ENCODE measurements around the gene CHST11.

Gene CHST11

GRCh38 chr12:104669851-104670337 is 213.1 kb downstream of the CHST11 start:
- DNase-seq (ENCODE audit: low read depth in 1 of 2, low spot score in 1 of 2) = no peak

DNA sequence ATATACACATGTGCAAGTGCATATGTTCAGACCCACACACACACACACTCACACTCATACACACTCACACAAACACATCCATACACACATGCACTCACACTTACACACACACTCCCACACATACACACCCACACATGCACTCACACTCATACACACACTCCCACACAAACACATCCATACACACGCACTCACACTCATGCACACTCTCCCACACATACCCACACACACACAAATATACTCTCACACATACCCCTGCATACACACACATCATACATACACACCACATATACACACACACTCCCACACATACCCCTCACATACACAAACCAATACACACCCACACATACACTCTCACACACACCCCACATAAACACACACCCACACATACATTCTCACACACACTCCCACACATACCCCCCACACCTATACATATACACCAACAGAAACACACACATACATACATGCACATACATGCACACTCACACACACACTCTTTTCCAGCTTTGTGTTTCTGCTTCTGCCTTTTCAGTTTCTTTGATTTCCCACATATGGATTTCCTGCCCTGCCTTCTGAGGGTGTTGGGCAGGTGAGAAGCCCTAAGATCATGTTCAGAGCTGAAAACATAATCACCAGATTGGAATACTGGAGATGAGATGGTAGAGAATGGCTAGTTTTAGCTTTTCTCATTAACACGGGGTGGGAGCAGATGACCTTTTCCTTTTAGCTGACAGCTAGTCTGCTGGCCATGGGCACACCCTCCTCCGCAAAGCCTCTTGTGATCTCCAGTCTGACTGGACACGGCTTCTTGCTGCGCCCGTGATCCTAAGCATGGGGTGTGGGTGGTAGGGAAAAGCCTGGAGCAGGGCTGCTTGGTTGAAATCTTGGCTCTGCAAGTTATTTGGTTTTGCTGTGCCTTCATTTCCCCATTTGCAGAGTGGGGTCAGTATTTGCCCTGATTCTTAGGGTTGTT is 214.0 kb downstream of the CHST11 start:
- no peak for DNase-seq (ENCODE audit: low read depth in 1 of 2, low spot score in 1 of 2)

DNA sequence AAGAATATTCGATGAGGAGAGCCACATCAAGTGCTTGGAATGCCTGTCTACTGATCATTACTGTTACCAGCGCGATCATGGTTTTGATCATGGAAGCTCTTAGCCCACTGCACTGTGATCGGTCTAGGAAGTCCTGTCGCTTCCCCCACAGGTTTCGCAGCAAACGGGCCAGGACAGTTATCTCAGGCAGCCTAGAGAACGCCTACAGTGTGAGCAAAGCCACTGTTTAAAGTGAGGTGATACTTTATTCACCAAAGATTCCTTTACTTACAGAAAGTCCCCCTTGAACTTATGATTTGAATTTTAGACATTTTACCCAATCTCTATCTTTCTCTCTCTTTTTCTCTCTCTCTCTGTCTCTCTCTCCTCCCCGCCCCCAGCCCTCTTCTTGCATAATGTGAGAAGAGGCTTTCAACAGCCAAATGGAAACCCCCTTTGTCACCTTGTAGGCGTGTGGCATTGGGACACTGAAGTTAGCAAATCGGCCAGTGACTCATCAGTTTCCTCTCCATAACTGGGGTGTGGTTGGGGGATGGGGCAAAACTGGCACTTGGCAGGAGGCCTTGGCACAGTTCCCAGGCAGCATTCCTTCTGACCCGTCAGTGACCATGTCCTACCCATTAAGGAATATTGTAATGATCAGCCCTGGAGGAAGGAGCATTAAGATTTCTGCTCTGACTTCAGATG is 214.8 kb downstream of the CHST11 start:
- DNase-seq (ENCODE audit: low read depth in 1 of 2, low spot score in 1 of 2) = peak; percentile 23 to 78

GRCh38 chr12:104672096-104672445 is 215.3 kb downstream of the CHST11 start:
- no peak for DNase-seq (ENCODE audit: low read depth in 1 of 2, low spot score in 1 of 2)

- DNase-seq (ENCODE audit: low read depth in 1 of 2, low spot score in 1 of 2) = no peak
Measured at GRCh38 chr12:104672501-104673265, 215.9 kb downstream of the CHST11 start.

GRCh38 chr12:104673294-104673693 is 216.5 kb downstream of the CHST11 start:
- no peak for DNase-seq (ENCODE audit: low read depth in 1 of 2, low spot score in 1 of 2)

GRCh38 chr12:104673696-104674482 is 217.1 kb downstream of the CHST11 start:
- DNase-seq (ENCODE audit: low read depth in 1 of 2, low spot score in 1 of 2) = no peak

- no peak for DNase-seq (ENCODE audit: low read depth in 1 of 2, low spot score in 1 of 2)
Measured at GRCh38 chr12:104676636-104677035, 219.9 kb downstream of the CHST11 start.

GRCh38 chr12:104677441-104678089 is 220.8 kb downstream of the CHST11 start:
- DNase-seq (ENCODE audit: low read depth in 1 of 2, low spot score in 1 of 2) = no peak

DNA sequence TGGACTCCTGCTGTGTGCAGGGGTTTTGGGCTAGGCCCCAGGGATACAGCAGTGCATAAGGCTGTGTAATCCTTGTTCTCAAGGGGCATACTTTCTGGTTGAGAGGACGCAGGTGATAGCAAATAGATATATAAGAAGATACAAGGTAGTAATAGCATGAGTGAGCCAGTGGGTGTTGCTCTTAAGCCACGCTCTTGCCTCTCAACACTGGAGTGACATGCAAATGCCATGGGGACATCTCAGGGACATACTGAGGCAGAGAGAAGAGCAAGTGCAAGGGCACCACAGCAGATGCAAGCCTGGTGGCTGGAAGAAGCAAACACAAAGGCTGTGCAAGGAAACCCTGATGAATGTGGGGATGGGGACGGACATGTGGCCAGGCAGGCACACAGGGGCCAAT is 223.3 kb downstream of the CHST11 start:
- no peak for DNase-seq (ENCODE audit: low read depth in 1 of 2, low spot score in 1 of 2)

- no peak for DNase-seq (ENCODE audit: low read depth in 1 of 2, low spot score in 1 of 2)
Measured at GRCh38 chr12:104680491-104680890, 223.7 kb downstream of the CHST11 start.

DNA sequence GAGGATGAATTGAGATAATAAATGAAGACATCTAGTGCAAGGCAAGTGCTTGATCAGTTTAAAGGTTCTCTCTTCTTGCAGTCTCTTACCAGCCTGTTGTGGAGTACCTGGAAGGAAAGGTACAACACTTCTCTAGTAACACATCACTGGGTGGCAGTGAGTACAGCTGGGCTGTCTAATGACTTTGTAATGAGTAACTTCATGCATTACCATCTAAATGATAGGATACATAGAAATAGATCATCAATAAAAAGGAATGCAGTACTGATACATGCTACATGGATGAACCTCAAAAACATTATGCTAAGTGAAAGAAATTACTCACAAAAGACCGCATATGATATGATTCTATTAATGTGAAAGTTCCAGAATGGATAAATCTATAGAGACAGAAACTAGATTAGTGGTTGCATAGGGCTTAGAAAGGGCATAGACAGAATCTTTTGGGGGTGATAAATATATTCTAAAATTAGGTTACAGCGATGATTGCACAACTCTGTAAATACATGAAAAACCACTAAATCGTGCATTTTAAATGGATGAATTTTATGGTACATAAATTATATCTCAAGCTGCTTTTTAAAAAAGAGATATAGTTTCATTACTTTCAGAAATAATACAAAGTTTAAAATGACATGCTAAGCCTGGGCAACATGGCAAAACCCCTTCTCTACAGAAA is 224.4 kb downstream of the CHST11 start:
- DNase-seq (ENCODE audit: low read depth in 1 of 2, low spot score in 1 of 2) = no peak

DNA sequence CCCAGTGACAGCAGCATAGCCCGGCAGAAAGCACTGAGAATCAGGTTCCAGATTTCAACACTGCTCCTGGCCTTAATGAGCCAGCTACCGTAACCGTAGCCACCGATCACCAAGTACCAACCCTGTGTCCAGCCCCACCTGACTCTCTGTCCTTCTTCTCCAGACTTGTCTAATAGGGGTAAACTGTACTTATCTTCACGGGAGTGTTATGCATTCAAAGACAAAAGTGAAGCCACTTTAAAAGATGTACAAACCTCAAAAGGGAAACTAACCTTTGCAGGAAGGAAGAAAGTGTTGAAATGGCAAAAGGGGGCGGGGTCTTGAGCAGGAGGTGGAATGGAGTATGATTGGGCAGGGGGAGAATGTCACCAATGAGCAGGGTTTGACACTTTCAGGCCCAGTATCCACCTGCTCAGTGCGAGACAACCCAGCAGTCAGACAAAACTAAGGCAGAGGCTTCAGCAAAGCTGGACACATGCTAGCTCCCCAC is 226.1 kb downstream of the CHST11 start:
- peak in 1 of 2 donors; percentile 50 for DNase-seq (ENCODE audit: low read depth in 1 of 2, low spot score in 1 of 2)

DNA sequence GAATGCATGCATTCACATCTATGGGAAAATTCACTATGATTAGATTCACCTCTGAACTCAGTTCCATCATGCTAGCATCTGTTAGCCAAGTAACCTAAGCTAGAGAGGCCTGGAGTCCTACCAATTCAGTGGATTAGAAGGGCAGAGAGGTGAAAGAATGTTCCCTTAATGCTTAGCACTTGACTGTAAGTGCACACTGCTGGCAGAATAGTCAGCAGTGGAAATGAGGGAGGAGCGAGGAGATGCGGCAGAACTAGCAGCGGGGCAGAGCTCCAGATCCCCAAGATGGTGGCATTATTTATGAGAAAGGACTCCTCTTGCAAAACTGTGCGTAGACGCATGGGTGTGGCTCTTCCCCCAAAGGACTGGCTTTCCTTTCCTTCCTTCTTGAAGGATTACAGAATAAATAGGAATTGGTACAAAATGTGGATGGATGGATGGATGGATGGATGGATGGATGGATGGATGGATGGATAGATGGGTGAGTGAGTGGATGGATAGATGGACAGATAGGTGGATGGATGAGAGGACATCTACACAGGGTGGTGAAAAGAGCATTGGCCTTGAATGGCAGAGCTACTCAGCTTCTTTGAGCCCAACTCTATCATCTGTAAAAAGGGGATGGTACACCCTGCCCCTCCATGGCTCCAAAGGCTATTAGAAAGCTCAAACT is 227.2 kb downstream of the CHST11 start:
- no peak for DNase-seq (ENCODE audit: low read depth in 1 of 2, low spot score in 1 of 2)

DNA sequence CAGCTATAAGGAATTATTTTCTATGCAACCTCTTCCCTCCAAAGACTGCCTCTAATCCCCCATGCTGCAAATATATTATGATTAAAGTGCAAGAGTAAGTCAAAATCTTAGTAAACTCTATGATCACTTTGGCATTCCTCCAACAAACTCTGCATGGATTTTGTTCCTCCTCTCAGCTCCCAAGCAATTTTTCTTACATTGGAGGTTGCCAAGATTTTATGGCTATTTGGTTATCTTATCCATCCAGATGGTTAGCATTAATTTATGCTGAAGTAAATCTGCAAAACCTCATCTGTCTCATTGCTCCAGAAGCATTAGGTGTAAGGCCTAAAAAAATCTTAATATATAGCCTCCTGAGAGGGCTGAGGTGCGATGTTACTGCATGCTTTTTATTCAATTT is 228.1 kb downstream of the CHST11 start:
- DNase-seq (ENCODE audit: low read depth in 1 of 2, low spot score in 1 of 2) = no peak

GRCh38 chr12:104685366-104685765 is 228.6 kb downstream of the CHST11 start:
- DNase-seq (ENCODE audit: low read depth in 1 of 2, low spot score in 1 of 2) = no peak

GRCh38 chr12:104686196-104686595 is 229.4 kb downstream of the CHST11 start:
- no peak for DNase-seq (ENCODE audit: low read depth in 1 of 2, low spot score in 1 of 2)

- no peak for DNase-seq (ENCODE audit: low read depth in 1 of 2, low spot score in 1 of 2)
Measured at GRCh38 chr12:104687823-104688573, 231.2 kb downstream of the CHST11 start.
